ENCODE data around the gene LYG2. TPM values are rescaled to one million over a fixed set of nuclear protein-coding genes. Genes with fewer than 3 reads are reported as not detected.
"Not testable (repeated sequence)": the region's sequence is repeated elsewhere in the genome, so short reads cannot be mapped to it uniquely, and the experiment has no call there.

LYG2 gene
- total RNA-seq, 1 donor from 2014 or later: not detected

DNA sequence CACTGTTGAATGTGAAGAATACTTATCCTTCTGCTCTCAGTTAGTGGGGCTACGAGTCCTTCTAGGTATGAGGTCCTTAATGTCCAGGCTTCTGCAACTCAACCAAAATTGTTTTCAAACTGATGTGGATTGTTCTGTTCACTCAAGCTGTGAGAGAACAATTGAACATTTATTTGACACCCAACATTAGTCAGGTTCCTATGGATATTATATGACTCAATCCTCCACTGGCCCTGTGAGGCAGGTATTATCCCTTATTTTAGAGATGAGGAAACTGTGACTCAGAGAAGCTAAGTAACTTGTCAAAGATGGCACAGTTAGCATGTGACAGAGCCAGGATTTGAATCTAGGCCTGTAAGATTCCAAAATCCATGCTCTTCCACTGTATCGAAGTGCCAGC is 1.2 kb upstream of the LYG2 start:
- Mint-ChIP-seq H3K4me3 (no peak overlapping the region), H3K27ac (no peak overlapping the region), H3K36me3 (peaks cover 5% of the 10 kb centered on the region), H3K9me3 (no peaks in the 10 kb centered on the region), H3K4me1 (ENCODE audit: unreplicated experiment) (no peaks in the 10 kb centered on the region), H3K27me3 (no peaks in the 10 kb centered on the region)
- TF ChIP-seq CTCF (conservative IDR thresholded peaks at IDR 0.05): no peak
- DNase-seq (ENCODE audit: extremely low spot score, unreplicated experiment): no peak

DNA sequence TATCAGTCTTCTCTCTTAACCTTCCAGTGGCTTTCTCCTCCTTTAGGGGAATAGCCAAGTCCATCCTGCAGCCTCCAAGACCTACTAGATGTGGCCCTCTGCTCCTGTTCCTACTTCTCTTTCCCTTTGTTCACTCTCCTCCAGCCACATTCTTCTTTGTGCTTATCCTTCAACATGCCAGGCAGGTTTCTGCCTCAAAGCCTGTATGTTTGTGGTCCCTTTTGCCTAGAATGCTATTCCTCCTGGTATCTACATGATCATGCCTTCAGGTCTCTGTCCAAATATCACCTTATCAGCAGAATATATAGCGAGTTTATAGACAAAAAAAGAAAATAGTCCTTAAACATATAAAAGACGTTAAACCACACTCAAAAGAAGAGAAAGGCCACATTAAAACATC is 5.5 kb downstream of the LYG2 start:
- Mint-ChIP-seq H3K27ac (no peak overlapping the region), H3K27me3 (no peaks in the 10 kb centered on the region), H3K9me3 (peaks cover 10% of the 10 kb centered on the region), H3K36me3 (peaks cover 5% of the 10 kb centered on the region), H3K4me3 (no peak overlapping the region), H3K4me1 (ENCODE audit: unreplicated experiment) (no peaks in the 10 kb centered on the region)
- DNase-seq (ENCODE audit: extremely low spot score, unreplicated experiment): no peak
- no peak for TF ChIP-seq CTCF (conservative IDR thresholded peaks at IDR 0.05)

DNA sequence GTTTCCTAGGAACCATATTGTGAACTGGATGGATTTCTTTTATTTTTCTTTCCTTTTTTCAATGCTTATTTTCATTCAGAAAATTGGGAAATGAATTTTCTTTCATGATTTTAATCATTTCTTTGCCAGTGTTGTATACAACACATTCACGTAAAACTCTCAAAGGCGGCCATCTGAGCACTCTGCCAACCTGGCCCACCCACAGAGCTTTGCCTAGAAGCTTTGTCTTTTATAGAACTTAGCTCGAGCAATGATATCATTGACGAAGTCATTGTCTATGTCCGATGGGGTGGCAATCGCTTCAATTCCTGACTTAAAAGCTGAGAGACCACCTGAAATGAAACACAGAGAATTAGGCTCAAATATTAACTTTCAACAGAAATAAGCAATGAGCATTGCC is 13.3 kb downstream of the LYG2 start:
- Mint-ChIP-seq H3K4me3 (no peak overlapping the region), H3K36me3 (no peaks in the 10 kb centered on the region), H3K9me3 (no peaks in the 10 kb centered on the region), H3K27me3 (no peaks in the 10 kb centered on the region), H3K27ac (no peak overlapping the region), H3K4me1 (ENCODE audit: unreplicated experiment) (no peaks in the 10 kb centered on the region)
- no peak for DNase-seq (ENCODE audit: extremely low spot score, unreplicated experiment)
- no peak for TF ChIP-seq CTCF (conservative IDR thresholded peaks at IDR 0.05)

DNA sequence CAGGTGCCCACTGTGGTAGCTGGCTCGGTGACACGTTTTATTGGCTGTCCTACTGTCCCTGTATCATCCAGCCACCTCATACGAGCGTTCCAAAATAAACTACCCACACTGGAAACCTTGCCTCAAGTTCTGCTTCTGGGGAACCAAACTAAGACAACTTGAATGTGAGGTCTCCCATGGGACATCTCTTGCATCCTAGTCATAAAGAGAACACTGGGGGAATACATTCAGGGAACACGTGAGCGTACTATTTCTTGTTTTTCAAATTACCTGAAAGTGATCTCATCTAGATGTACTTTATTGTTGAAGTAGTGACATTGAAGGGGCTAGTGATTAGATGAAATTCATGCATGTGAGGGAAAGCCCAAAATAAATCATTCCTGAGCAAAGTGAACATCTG is 15.0 kb downstream of the LYG2 start:
- no peak for DNase-seq (ENCODE audit: extremely low spot score, unreplicated experiment)
- no peak for TF ChIP-seq CTCF (conservative IDR thresholded peaks at IDR 0.05)
- Mint-ChIP-seq H3K27me3 (no peaks in the 10 kb centered on the region), H3K9me3 (no peaks in the 10 kb centered on the region), H3K4me1 (ENCODE audit: unreplicated experiment) (no peaks in the 10 kb centered on the region), H3K36me3 (no peaks in the 10 kb centered on the region), H3K27ac (no peak overlapping the region), H3K4me3 (no peak overlapping the region)

DNA sequence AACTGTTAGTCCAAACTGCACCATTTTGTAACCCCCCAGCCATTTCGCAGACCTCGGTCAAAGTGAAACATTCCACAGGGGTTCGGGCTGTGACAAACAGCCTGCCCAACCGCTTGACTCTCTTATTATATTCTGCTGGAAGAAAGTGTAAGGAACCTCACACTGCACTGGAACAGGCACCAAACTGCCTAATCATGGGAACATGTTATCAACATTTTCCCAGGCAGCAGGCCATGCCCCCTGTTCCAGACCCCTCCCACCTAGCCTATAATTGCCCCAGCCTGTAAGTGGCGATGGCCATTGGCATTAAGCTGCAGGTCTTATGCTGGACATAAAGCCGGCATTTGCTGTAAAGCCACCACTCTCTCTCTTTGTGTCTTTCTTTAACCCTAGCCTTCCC is 16.9 kb downstream of the LYG2 start:
- Mint-ChIP-seq H3K4me3 (no peak overlapping the region), H3K36me3 (no peaks in the 10 kb centered on the region), H3K27ac (no peak overlapping the region), H3K4me1 (ENCODE audit: unreplicated experiment) (no peaks in the 10 kb centered on the region), H3K27me3 (no peaks in the 10 kb centered on the region), H3K9me3 (peaks cover 6% of the 10 kb centered on the region)
- no peak for TF ChIP-seq CTCF (conservative IDR thresholded peaks at IDR 0.05)
- DNase-seq (ENCODE audit: extremely low spot score, unreplicated experiment): no peak

DNA sequence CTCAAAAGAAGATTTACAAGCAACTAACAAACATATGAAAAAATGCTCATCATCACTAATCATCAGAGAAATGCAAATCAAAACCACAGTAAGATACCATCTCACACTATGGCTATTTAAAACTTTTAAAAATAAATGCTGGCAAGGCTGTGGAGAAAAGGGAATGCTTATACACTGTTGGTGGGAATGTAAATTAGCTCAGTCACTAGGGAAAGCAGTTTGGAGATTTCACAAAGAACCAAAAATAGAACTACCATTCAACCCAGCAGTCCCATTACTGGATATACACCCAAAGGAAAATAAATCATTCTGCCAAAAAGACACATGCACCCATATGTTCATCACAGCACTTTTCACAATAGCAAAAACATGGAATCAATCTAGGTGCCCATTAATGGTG is 22.3 kb downstream of the LYG2 start:
- H3K27me3 Mint-ChIP-seq; H3K36me3 Mint-ChIP-seq; H3K4me3 Mint-ChIP-seq; H3K4me1 Mint-ChIP-seq (ENCODE audit: unreplicated experiment); H3K27ac Mint-ChIP-seq; DNase-seq (ENCODE audit: extremely low spot score, unreplicated experiment): not testable (repeated sequence)
- H3K9me3 Mint-ChIP-seq: peaks cover 37% of the 10 kb centered on the region
